Fibroblast of skin of back (primary cell): ENCODE data around the gene CT45A3. TPM values are rescaled to one million over a fixed set of nuclear protein-coding genes. Genes with fewer than 3 reads are reported as not detected.
A peak's percentile ranks its signal among the peaks of the same experiment; 100 is the strongest.
"Not testable (repeated sequence)": the region's sequence is repeated elsewhere in the genome, so short reads cannot be mapped to it uniquely, and the experiment has no call there.

ENCODE experiments used
- DNase-seq: peaks from one replicate; pipeline ENCODE4 v3.0.0-alpha.2; 2013
- polyA plus RNA-seq, 2 experiments: library from polyadenylated mRNA; unstranded; fragments of 120-200 nt; gene quantifications; one replicate each; pipeline ENCODE4 v1.2.1, GENCODE V29; 2013; ENCODE audit not compliant: insufficient read length in 2 of 2

CT45A3 gene, protein sequence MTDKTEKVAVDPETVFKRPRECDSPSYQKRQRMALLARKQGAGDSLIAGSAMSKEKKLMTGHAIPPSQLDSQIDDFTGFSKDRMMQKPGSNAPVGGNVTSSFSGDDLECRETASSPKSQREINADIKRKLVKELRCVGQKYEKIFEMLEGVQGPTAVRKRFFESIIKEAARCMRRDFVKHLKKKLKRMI
- polyA plus RNA-seq (2013, experiment 1 of 2; ENCODE audit: insufficient read length) = not detected
- polyA plus RNA-seq (2013, experiment 2 of 2; ENCODE audit: insufficient read length) = not detected

DNA sequence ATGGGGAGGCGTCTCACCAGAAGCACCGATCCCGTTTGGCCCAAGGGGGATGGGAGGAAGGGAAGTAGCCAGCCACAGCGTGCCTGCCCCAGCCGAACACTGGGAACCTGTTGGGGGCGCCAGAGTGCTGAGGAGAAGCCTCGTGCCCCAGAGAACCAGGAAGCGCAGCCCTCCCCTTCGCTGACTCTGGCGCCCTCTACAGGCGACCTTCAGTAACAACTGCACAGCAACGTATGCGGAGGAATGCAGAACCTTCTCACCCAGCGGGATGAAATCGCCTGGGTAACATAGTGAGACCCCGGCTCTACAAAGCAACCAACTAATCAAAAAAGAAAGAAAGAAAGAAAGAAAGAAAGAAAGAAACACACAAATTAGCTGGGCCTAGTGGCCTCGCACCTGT is at the start of gene CT45A3:
TSS of gene CT45A3 (minus strand) at position 101 of the 400 bp plus-strand sequence. CDS start 3,747 bp downstream, outside the sequence.
- DNase-seq = not testable (repeated sequence)

DNA sequence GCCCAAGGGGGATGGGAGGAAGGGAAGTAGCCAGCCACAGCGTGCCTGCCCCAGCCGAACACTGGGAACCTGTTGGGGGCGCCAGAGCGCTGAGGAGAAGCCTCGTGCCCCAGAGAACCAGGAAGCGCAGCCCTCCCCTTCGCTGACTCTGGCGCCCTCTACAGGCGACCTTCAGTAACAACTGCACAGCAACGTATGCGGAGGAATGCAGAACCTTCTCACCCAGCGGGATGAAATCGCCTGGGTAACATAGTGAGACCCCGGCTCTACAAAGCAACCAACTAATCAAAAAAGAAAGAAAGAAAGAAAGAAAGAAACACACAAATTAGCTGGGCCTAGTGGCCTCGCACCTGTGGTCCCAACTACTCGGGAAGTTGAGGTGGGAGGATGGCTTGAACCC is 34.7 kb upstream of the CT45A3 start, which contains the start of gene CT45A6:
TSS of gene CT45A6 (minus strand) at position 101 of the 400 bp plus-strand sequence. CDS start 3,794 bp downstream, outside the sequence.
- not testable (repeated sequence) for DNase-seq

DNA sequence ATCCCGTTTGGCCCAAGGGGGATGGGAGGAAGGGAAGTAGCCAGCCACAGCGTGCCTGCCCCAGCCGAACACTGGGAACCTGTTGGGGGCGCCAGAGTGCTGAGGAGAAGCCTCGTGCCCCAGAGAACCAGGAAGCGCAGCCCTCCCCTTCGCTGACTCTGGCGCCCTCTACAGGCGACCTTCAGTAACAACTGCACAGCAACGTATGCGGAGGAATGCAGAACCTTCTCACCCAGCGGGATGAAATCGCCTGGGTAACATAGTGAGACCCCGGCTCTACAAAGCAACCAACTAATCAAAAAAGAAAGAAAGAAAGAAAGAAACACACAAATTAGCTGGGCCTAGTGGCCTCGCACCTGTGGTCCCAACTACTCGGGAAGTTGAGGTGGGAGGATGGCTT is 17.4 kb upstream of the CT45A3 start, which contains the start of gene CT45A5:
TSS of gene CT45A5 (minus strand) at position 101 of the 400 bp plus-strand sequence. CDS start 3,774 bp downstream, outside the sequence.
- DNase-seq = not testable (repeated sequence)

DNA sequence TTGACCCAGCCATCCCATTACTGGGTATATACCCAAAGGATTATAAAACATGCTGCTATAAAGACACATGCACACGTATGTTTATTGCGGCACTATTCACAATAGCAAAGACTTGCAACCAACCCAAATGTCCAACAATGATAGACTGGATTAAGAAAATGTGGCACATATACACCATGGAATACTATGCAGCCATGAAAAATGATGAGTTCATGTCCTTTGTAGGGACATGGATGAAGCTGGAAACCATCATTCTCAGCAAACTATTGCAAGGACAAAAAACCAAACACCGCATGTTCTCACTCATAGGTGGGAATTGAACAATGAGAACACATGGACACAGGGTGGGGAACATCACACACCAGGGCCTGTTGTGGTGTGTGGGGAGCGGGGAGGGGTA is 23.3 kb downstream of the CT45A3 start:
- DNase-seq = not testable (repeated sequence)

DNA sequence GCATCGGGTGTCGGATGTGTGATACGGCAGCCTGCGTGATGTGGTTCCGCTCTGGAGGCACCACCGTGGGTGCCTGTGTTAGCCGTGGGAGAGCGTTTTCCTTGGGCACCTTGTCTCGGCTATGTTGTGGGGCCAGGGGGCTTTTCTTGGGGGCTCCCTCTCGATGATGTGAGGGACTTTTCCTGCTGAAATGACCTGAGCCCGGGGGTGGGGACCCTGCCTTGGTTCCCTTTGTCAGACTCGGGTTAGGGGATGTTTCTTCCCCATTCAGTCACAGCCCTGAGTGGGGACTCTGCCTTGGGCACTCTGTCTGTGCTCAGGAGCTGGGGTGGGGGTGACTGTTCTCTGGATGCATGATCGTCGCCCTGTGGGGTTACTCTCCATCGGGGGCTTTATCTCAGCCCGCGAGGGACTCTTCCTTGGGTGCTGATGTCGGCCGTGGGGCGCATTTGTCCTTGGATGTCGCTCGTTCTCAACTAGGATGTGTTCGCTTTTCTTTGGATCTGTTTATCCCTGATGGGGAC is 26.7 kb downstream of the CT45A3 start:
- no peak for DNase-seq

DNA sequence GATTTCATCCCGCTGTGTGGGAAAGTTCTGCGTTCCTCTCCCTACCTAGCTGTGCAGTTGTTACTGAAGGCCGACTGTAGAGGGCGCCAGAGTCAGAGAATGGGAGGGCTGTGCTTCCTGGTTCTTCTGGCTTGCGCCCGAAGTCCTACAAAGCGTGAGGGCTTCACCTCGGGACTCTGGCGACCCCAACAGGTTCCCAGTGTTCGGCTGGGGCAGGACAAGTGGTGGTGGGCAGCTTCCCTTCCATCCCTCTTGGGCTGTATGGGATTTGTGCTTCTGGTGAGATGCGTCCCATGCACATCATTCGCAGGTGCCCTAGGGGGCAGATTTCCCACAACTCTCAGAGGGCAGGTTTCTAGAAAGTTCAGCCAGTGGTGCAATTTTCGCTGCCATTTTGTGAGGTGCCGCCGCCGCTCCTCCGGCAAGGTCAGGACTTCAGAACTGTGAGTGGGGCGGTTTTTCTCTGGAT is 27.3 kb downstream of the CT45A3 start:
- DNase-seq = peak; percentile 2

DNA sequence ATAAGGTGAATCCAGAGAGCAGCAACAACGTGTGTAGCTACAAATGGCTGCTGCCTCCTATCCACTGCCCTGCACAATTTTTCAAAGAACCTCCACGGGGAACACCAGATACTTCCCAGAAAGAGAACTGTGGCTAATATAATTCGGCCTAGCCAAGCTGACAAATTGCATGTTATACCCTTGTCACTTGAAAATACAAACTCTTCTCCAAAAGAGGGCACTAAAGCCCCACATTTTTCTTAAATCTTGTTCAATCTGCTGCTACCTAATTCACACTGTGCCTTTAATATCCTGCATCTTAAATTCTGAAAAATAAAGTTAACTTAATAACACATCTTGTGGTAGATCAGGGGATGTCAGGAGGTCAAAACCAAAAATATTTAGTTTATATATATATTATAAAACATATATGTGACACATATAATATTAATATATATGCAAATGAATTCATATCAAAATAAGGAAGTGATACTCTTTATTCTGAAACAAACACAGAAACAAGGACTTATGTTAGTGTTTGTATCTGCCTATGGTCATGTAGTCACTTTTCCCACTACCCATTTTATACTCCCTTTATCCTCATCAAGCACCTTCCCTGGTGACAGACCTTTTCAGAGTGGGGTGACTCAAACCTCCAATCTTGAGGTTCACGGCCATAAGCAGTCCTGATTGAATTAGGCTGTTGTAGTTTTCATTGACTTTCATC is 30.5 kb downstream of the CT45A3 start:
- peak; percentile 6 for DNase-seq

DNA sequence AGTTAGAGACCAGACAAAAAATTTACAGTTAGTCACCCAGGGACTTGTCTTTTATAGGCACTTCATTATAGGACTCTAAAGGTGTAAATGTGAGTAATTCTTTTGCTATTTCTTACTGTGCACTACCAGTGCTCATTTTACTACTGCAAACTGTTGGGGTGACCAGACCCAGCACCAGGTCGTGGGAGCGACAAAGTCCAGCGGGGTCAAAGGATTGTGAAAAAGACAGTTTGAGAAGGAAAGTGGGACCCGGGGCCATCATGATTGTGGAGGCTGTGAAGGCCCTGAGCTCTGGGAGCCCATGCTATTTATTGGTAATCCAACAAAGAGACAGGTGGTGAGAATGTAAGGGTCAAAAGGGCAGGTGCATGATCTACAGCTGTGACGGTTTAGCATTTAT is 33.3 kb downstream of the CT45A3 start:
- DNase-seq = not testable (repeated sequence)

DNA sequence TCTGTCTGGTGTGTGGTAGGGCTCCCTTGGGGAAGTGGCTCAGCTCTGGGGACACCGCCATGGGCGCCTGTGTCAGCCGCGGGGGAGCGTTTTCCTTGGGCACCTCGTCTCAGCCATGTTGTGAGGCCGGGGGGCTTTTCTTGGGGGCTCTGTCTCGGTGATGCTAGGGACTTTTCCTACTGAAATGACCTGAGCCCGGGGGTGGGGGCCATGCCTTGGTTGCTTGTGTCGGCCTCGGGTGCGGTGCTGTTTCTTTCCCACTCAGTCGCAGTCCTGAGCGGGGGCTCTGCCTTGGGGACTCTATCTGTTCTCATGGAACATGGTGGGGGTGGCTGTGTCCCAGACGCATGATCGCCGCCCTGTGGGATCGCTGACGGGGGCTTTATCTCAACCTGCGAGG is 54.2 kb downstream of the CT45A3 start:
- no peak for DNase-seq

DNA sequence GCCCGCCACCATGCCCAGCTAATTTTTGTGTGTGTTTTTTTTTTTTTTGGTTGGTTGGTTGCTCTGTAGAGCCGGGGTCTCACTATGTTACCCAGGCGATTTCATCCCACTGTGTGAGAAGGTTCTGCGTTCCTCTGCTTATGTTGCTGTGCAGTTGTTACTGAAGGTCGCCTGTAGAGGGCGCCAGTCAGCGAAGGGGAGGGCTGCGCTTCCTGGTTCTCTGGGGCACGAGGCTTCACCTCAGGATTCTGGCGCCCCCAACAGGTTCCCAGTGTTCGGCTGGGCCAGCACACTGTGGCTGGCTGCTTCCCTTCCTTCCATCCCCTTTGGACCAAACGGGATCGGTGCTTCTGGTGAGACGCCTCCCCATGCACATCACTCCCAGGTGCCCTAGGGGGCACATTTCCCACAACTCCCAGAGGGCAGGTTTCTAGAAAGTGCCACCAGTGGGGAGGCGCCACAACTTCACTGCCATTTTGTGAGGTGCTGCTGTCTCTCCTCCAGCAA is 54.8 kb downstream of the CT45A3 start, which contains the start of gene CT45A1:
TSS of gene CT45A1 (plus strand) at position 457 of the 507 bp plus-strand sequence. CDS start 5,302 bp downstream, outside the sequence.
- not testable (repeated sequence) for DNase-seq
